ENCODE results near the gene TBCE. TPM values are rescaled to one million over a fixed set of nuclear protein-coding genes. Genes with fewer than 3 reads are reported as not detected.
A peak's percentile ranks its signal among the peaks of the same experiment; 100 is the strongest.

The TBCE gene
- total RNA-seq, 1 donor from 2014 or later = 41.3 TPM

GRCh38 chr1:235330918-235331285, 36.3 kb upstream of the TBCE start:
- no peak for DNase-seq (ENCODE audit: low spot score)
- Mint-ChIP-seq H3K4me1 (peaks cover 11% of the 10 kb centered on the region), H3K27ac (no peak overlapping the region), H3K9me3 (no peaks in the 10 kb centered on the region), H3K36me3 (peaks cover 11% of the 10 kb centered on the region), H3K4me3 (no peak overlapping the region), H3K27me3 (ENCODE audit: insufficient read depth, low read depth) (peaks cover 3% of the 10 kb centered on the region)
- H2AFZ ChIP-seq (replicated peaks) = no peak overlapping the region
- peaks cover 63% of the 10 kb centered on the region for H4K20me1 ChIP-seq (ENCODE audit: low read depth)
- peaks cover 26% of the 10 kb centered on the region for H3K4me1 ChIP-seq
- no peak overlapping the region for H3K27ac ChIP-seq
- peak overlapping the region; percentile 83 for H3K4me3 ChIP-seq
- peaks cover 27% of the 10 kb centered on the region for H3F3A ChIP-seq (ENCODE audit: low read depth)
- H3K9me3 ChIP-seq (ENCODE audit: low read depth) = no peaks in the 10 kb centered on the region
- peak overlapping the region; percentile 17 for H3K9ac ChIP-seq
- H3K27me3 ChIP-seq = no peaks in the 10 kb centered on the region
- peaks cover 16% of the 10 kb centered on the region for H3K36me3 ChIP-seq
- peak overlapping the region; percentile 94 for H3K4me2 ChIP-seq
- H3K79me2 ChIP-seq (ENCODE audit: low read depth) = peaks cover 92% of the 10 kb centered on the region
- no peak for TF ChIP-seq EZH2 (IDR thresholded peaks at IDR 0.05)
- TF ChIP-seq EZH2phosphoT487 (IDR thresholded peaks at IDR 0.05) = no peak
- TF ChIP-seq CTCF (IDR thresholded peaks at IDR 0.05) = no peak

DNA sequence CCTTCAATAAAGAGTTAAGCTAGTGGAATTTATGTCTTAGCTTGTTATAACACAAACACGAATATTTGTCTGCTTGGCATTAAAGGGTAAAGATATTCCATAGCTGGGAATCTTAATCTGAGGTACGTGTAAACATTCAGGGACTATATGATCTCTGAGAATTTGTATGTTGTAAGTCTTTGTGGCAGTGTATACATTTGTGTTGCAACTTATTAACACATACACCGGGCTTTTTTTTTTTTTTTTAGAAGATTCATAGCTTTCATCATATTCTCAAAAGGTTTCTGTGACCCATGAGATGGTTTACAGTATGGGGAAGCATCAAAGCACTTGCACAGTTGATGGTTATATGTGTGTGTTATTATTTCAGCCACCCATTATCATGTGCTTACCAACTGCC, 35.8 kb upstream of the TBCE start:
- Histone ChIP-seq H3K27ac (no peak overlapping the region), H3K4me3 (peak overlapping the region; percentile 83)

DNA sequence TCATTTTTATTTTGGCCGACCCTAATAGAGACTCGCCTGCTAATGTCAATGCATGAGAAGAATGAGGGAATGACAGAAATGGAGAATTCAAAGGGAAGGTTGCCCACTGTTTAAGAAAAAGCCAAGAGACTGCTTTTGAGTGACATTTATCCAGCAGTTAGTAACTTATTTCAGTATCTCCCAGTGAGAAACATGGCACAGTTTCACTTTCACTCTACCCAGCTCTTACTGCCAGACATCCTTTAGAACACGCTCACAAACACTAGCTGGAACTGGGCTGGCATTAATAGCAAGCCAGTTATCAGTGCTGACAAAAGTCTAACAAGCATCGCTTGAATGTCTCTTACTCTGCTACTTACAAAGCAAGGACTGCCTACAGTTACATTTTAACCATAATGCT, 30.3 kb upstream of the TBCE start:
- H3K27ac ChIP-seq = no peak overlapping the region
- Mint-ChIP-seq H3K9me3 (no peaks in the 10 kb centered on the region), H3K27ac (no peak overlapping the region), H3K4me3 (no peak overlapping the region), H3K36me3 (peaks cover 13% of the 10 kb centered on the region), H3K27me3 (ENCODE audit: insufficient read depth, low read depth) (no peaks in the 10 kb centered on the region), H3K4me1 (peaks cover 3% of the 10 kb centered on the region)
- peaks cover 11% of the 10 kb centered on the region for H3K36me3 ChIP-seq
- no peak overlapping the region for H3K9ac ChIP-seq
- no peak overlapping the region for H3K4me3 ChIP-seq
- H2AFZ ChIP-seq (replicated peaks) = no peak overlapping the region
- peaks cover 11% of the 10 kb centered on the region for H3K4me1 ChIP-seq
- H3K9me3 ChIP-seq (ENCODE audit: low read depth) = no peaks in the 10 kb centered on the region
- TF ChIP-seq CTCF (IDR thresholded peaks at IDR 0.05) = no peak
- TF ChIP-seq EZH2phosphoT487 (IDR thresholded peaks at IDR 0.05) = no peak
- TF ChIP-seq EZH2 (IDR thresholded peaks at IDR 0.05) = no peak
- no peak for DNase-seq (ENCODE audit: low spot score)
- H3K79me2 ChIP-seq (ENCODE audit: low read depth) = peaks cover 64% of the 10 kb centered on the region
- H4K20me1 ChIP-seq (ENCODE audit: low read depth) = peaks cover 23% of the 10 kb centered on the region
- H3K27me3 ChIP-seq = no peaks in the 10 kb centered on the region
- no peak overlapping the region for H3K4me2 ChIP-seq
- peaks cover 15% of the 10 kb centered on the region for H3F3A ChIP-seq (ENCODE audit: low read depth)

More for the DNA sequence above, 35.8 kb upstream of the TBCE start:
- TF ChIP-seq EZH2phosphoT487 (IDR thresholded peaks at IDR 0.05) = no peak
- TF ChIP-seq CTCF (IDR thresholded peaks at IDR 0.05) = no peak
- TF ChIP-seq EZH2 (IDR thresholded peaks at IDR 0.05) = no peak
- H3F3A ChIP-seq (ENCODE audit: low read depth) = peaks cover 27% of the 10 kb centered on the region
- H3K4me1 ChIP-seq = peaks cover 22% of the 10 kb centered on the region
- H3K27me3 ChIP-seq = no peaks in the 10 kb centered on the region
- H3K79me2 ChIP-seq (ENCODE audit: low read depth) = peaks cover 90% of the 10 kb centered on the region
- H3K4me3 Mint-ChIP-seq = no peak overlapping the region
- no peak for DNase-seq (ENCODE audit: low spot score)
- H2AFZ ChIP-seq (replicated peaks) = no peak overlapping the region
- no peak overlapping the region for H3K27ac Mint-ChIP-seq
- peaks cover 8% of the 10 kb centered on the region for H3K36me3 Mint-ChIP-seq
- no peaks in the 10 kb centered on the region for H3K9me3 Mint-ChIP-seq
- peaks cover 3% of the 10 kb centered on the region for H3K27me3 Mint-ChIP-seq (ENCODE audit: insufficient read depth, low read depth)
- H3K36me3 ChIP-seq = peaks cover 11% of the 10 kb centered on the region
- H3K9ac ChIP-seq = peak overlapping the region; percentile 17
- H4K20me1 ChIP-seq (ENCODE audit: low read depth) = peaks cover 58% of the 10 kb centered on the region
- H3K4me2 ChIP-seq = peak overlapping the region; percentile 94
- peaks cover 7% of the 10 kb centered on the region for H3K4me1 Mint-ChIP-seq
- no peaks in the 10 kb centered on the region for H3K9me3 ChIP-seq (ENCODE audit: low read depth)

All from neural progenitor cell (in vitro differentiated cells).